Motor neuron (in vitro differentiated cells): Measurements from ENCODE around the gene UBB. TPM values are rescaled to one million over a fixed set of nuclear protein-coding genes. Genes with fewer than 3 reads are reported as not detected.

Source experiments
- ATAC-seq, 8 experiments: fragments of 200-7000 bp; cut with Tn5 transposase; replicated peaks in 6 of 8; 2 replicates each; pipeline ENCODE4 v1.8.0; 2021; ENCODE audit warnings: mild to moderate bottlenecking in 8 of 8, moderate library complexity in 8 of 8
- H3K27ac ChIP-seq, 2 donors: fragments of 250-450 bp; sonication (Bioruptor Pico); 2 replicates each; pipeline ENCODE4 v1.9.0; 2021; ENCODE audit warnings: antibody characterized with exemption in 2 of 2, mild to moderate bottlenecking in 2 of 2, moderate library complexity in 1 of 2
- H3K4me1 ChIP-seq, 2 donors: fragments of 250-450 bp; sonication (Bioruptor Pico); replicated peaks in 1 of 2; 2 replicates each; pipeline ENCODE4 v1.6.1; 2021; ENCODE audit warnings: antibody characterized with exemption in 2 of 2, mild to moderate bottlenecking in 2 of 2, moderate library complexity in 1 of 2
- H3K4me3 ChIP-seq, 5 donors: fragments of 250-450 bp; sonication (Bioruptor Pico); 2 replicates each; pipeline ENCODE4 v1.9.0; 2021; ENCODE audit warnings: antibody characterized with exemption in 5 of 5, mild to moderate bottlenecking in 5 of 5, moderate library complexity in 4 of 5
- WGBS, 10 experiments: fragments of 450-650 bp; shearing (Covaris generic); methylation state at CpG; one replicate each; pipeline ENCODE4 v1.0.0; 2022; 5-methylcytosine and 5-hydroxymethylcytosine counted together
- in situ Hi-C, 9 experiments: fragments of 400-800 bp; cut with MboI; loops; one replicate each; pipeline ENCODE4 v1.15.0; 2021; ENCODE audit warnings: low sequenced_read_pairs in 9 of 9, low pct_unique_long_range_greater_than_20kb in 2 of 9; ENCODE audit not compliant: unreplicated experiment in 9 of 9
- total RNA-seq, 8 experiments: library from RNA; unstranded; fragments of 300-600 nt; gene quantifications; 2 replicates each; pipeline versions ENCODE4 v1.2.3 to v1.2.4, GENCODE V29; 2022

The UBB gene
- total RNA-seq, 8 experiments from 2014 or later: 1,301 to 2,415 (median 1,636) TPM

DNA sequence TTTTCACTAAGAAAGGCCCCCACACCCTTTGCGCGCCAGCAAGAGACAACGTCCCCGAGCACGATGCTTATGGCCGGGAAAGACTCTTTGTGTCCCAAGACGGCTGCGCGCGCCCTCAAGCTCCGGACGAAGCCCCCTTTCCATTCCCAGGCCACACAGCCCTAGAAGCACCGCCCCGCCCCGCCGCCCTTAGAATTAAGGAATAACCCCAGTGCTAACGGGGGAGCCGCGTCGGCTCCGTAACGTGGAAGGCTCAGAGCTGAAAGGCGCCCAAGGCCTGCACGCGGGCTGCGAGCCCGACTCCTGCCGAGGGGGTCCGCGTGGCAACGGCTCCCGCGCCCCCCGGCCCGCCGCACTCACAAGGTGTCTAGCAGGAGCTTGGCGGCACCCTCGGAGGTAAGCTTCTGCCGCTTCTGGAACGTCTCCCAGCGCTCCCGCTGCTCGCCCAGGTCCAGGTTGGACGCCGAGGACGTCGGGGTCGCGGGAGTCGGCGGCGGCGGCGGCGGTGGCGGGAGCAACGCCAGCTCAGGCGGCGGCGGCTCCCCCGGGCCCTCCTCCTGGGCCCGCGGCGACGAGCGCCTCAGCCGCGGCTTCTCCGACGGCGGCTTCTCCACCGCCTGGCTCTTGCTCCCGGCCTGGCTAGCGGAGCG, 28.1 kb upstream of the UBB start:
- Histone ChIP-seq H3K4me1 (peaks cover 0 to 9% of the 10 kb centered on the region in 2 donors), H3K27ac (peak overlapping the region; percentile 85 to 86), H3K4me3 (peak overlapping the region; percentile 46 to 69 (median 63))
- ATAC-seq: peak; percentile 62 to 71 (median 66)
- in situ Hi-C loops: loop anchor here in 1 of 9 experiments (25.0 kb wide), 1 partner anchor 160 kb away; no protein-coding TSS in a partner anchor
- 0 to 6% (median 1%) methylated on average over 2 to 16 of the region's 75 CpGs; no CpG with 5 or more reads in 7 of the 10 experiments for WGBS, 10 experiments

DNA sequence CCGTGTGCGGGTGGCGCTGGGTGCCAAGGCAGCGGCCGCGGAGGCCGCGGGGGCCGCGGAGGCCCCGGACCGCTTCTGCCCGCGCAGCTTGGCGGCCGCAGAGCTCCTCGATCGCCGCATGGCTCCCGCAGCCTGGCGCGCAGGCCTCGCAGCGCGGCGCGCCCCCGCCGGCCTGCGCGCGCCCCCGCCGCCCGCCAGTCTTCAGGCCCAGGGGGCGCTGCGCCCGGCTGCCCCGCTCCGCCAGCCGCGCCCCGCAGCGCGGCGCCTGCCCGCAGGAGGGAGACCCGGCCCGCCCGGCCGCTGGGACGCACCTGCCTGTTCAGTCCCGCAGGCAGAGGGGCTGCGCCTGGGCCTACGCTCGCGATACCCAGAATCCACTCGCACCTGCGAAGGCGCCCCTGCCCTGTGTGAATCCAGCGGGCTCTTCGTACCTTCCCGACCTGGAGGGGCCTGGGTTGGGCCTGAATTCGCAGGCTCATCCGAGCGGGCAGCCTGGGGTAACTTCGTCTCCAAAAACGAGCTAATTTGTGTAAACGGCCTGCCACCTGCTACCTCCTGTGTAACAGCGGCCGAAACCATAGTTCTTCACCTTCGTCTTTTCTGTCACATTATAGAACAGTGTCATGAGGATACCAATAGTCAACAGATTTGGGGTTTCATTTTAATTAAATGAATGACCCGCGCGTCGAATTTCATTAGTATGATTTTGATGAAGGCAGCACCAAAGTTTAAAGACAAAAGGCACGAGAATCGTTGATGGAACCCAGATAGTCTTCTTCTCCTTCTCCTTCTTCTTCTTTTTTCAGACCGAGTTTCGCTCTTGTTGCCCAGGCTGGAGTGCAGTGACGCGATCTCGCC, 27.3 kb upstream of the UBB start, which contains the start of gene CENPV:
CENPV (minus strand) TSS at position 153 of the 858 bp plus-strand sequence; CDS start at position 120, 33 bp downstream.
- Histone ChIP-seq H3K27ac (peak within 1 kb of the TSS; percentile 85 to 86), H3K4me1 (peaks cover 0 to 9% of the 10 kb centered on the region in 2 donors), H3K4me3 (peak within 1 kb of the TSS; percentile 46 to 69 (median 63))
- in situ Hi-C loops: loop anchor here in 1 of 9 experiments (25.0 kb wide), 1 partner anchor 159 kb away; no protein-coding TSS in a partner anchor
- ATAC-seq: peak; percentile 50 to 84 (median 68)
- 48 to 100% (median 94%) methylated on average over 1 to 19 of the region's 83 CpGs; no CpG with 5 or more reads in 1 of the 10 experiments for WGBS, 10 experiments

DNA sequence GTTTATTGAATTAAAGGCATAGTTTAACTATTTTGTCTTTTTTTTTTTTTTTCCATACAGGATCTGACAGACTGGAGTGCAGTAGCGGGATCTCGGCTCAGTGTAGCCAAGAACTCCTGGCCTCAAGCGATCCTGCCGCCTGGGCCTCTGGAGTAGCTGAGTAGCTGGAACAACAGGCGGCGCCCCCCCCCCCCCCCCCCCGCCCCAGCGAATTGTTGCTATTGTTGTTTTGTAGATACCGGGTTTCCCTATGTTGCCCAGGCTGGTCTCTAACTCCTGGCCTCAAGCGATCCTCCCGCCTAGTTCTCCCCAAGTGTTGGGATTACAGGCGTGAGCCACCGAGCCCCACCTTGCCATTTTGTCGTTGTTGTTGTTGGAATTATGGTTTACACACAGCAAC, 26.3 kb upstream of the UBB start:
- Histone ChIP-seq H3K27ac (no peak overlapping the region), H3K4me3 (no peak overlapping the region), H3K4me1 (peaks cover 0 to 9% of the 10 kb centered on the region in 2 donors)
- ATAC-seq: no peak
- in situ Hi-C loops: loop anchor here in 1 of 9 experiments (25.0 kb wide), 1 partner anchor 158 kb away; no protein-coding TSS in a partner anchor
- WGBS, 10 experiments: 90 to 100% (median 96%) methylated on average over 1 to 4 of the region's 14 CpGs; no CpG with 5 or more reads in 6 of the 10 experiments

DNA sequence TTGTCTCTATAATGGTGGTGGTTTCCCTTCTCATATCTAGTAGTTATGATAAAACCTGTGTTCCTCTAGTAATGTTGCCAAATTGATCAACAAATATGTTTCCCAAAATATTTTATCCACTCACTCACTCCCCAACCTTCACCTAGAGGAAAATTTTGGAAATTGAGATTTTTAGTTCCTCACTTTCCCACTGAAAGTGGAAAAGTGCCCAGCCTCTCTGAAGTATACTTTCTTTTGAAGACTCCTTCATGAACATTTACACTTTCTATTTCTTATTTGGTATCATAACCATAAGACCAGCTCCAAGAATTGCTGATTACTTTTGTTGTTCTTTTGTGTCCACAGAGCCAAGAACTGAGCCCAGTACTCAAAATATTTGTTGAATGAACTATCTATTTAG, 22.5 kb upstream of the UBB start:
- Histone ChIP-seq H3K27ac (no peak overlapping the region), H3K4me1 (no peaks in the 10 kb centered on the region), H3K4me3 (no peak overlapping the region)
- in situ Hi-C loops: loop anchor here in 1 of 9 experiments (25.0 kb wide), 1 partner anchor 154 kb away; no protein-coding TSS in a partner anchor
- no peak for ATAC-seq

DNA sequence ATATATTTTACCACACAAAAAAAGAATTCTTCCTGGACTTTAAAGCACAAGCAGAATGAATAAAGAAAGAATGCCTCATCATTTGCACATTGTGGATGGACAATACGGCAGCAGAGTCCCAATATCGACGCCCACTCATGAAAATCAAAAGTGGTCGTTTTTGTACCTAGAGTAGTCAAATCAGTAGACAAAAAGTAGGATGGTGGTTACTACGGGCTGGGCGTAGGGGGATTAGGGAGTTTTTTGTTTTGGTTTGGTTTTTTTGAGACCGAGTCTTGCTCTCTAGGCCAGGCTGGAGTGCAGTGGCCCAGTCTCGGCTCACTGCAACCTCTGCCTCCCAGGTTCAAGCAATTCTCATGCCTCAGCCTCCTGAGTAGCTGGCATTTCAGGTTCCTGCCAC, 19.0 kb upstream of the UBB start:
- in situ Hi-C loops: loop anchor here in 2 of 9 experiments (10.0 to 25.0 kb wide), 2 partner anchors 150 to 163 kb away; no protein-coding TSS in a partner anchor
- Histone ChIP-seq H3K27ac (no peak overlapping the region), H3K4me3 (no peak overlapping the region), H3K4me1 (no peaks in the 10 kb centered on the region)
- 41 to 92% (median 75%) methylated on average over 2 to 6 of the region's 8 CpGs; no CpG with 5 or more reads in 1 of the 10 experiments for WGBS, 10 experiments
- ATAC-seq: no peak

DNA sequence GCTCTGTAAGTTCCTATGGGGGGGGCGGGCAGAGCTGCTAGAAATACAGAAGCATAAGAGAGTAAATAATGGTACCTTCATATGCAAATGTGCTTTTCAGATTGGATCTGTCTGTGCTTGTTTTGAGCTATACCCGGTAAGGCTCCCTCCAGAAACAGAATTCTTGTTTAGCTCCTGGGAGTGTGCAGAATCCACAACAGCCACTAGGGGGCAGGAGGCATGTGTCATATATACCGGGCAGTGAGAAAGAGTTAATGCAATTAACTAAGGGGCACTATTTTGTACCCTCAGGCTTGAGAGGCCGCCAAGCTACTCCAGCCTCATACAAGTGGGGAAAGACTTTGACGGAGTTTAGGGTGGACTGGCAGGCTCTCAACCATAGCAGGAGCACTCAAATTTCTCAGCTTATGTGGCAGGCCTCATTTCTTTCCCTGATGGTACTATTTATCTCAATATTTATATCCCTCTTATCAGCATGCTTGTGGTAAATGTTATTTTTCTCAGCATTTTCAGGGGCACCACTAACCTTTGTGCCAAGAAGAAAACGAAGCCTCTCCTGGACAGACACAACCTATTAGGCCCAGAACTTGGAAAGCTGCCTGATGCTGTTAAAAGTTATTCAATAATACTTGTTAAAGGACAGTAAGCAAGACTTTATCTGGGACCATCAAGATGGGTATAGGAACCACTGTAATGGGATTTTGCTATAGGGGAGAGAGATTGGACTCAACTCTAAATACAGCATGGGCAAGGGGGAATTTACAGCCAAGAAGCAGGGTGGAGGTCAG, 16.9 kb upstream of the UBB start:
- ATAC-seq: peak; percentile 77 to 96 (median 86)
- in situ Hi-C loops: loop anchor here in 2 of 9 experiments (10.0 to 25.0 kb wide), 2 partner anchors 148 to 161 kb away; no protein-coding TSS in a partner anchor
- Histone ChIP-seq H3K27ac (no peak overlapping the region), H3K4me1 (no peaks in the 10 kb centered on the region), H3K4me3 (no peak overlapping the region)
- 0 to 9% (median 0%) methylated on average over 1 to 5 of the region's 6 CpGs; no CpG with 5 or more reads in 1 of the 10 experiments for WGBS, 10 experiments

DNA sequence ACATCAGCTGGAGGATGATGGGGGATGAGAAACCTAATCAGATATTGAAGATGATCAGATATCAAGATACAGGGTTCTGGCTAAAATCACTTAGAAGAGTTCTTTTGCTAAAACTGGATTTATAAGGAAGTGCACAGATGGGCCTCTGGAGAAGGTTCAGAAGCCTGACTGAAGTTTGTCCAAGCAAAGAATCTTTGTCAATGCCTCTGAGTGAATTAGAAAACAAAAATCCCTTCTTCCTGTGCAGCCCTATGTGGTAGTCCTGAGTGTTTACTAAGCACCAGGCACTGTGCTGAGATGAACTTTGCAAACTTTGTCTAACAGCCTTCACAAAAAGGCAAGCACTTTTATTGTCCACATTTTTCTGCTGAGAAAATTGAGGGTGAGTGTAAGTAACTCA, 16.3 kb upstream of the UBB start:
- H3K27ac ChIP-seq: no peak overlapping the region
- ATAC-seq: no peak

DNA sequence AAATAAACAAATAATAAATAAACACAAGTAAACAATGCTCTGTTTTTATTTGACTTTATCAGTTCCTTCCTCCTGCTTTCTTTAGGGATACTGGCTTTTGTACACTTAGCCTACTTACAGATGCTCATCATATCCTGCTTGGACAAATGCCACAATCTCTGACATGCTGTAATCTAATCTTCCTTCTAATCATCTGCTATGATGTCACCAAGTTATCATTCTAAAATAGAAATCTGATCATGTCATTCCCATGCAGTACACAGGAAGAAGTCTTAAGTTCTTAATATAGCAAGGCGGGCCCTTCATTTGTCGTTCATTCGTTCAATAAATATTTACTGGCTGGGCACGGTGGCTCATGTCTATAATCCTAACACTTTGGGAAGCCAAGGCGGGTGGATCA, 9.1 kb upstream of the UBB start:
- no peak overlapping the region for H3K4me3 ChIP-seq
- WGBS, 10 experiments: 52 to 100% (median 91%) methylated on average over 2 to 5 of the region's 5 CpGs; no CpG with 5 or more reads in 3 of the 10 experiments
- H3K27ac ChIP-seq: no peak overlapping the region
- peak in 4 of 8 experiments; percentile 36 to 75 (median 66) for ATAC-seq
- in situ Hi-C loops: loop anchor here in 1 of 9 experiments (25.0 kb wide), 1 partner anchor 141 kb away; no protein-coding TSS in a partner anchor
- H3K4me1 ChIP-seq: no peaks in the 10 kb centered on the region

More for the DNA sequence above, 16.3 kb upstream of the UBB start:
- Histone ChIP-seq H3K4me3 (no peak overlapping the region), H3K4me1 (no peaks in the 10 kb centered on the region)
- in situ Hi-C loops: loop anchor here in 2 of 9 experiments (10.0 to 25.0 kb wide), 2 partner anchors 148 to 160 kb away; no protein-coding TSS in a partner anchor

DNA sequence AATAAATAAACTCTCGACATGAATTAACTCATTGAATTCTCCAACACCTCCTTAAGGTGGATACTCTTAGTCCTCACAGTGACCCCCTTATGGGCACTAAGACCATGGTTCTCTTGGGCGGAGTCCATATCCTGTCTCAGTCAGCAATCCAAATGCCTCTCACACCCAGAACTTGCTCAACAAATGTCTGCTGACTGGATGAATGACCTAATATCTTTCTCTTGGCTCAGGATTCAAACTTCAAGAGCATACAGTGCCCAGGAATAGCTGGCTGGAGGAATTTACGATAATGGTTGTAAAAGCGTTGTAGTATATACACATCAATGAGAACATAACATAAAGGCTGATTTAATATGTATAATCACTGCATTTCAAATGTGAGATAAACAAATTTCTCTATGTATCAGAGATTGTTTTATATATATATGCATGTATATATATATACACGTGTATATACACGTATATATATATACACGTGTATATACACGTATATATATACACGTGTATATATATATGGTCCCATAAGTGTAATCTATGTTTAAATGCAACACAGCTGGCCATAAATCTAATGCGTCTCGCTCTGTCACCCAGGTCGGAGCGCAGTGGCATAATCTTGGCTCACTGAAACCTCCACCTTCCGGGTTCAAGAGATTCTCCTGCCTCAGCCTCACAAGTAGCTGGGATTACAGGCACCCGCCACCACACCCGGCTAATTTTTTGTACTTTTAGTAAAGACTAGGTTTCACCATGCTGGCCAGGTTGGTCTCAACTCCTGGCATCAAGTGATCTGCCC, 6.5 kb upstream of the UBB start:
- Histone ChIP-seq H3K4me3 (no peak overlapping the region), H3K27ac (no peak overlapping the region), H3K4me1 (no peaks in the 10 kb centered on the region)
- ATAC-seq: peak in 3 of 8 experiments; percentile 29 to 93 (median 89)
- 22 to 100% (median 91%) methylated on average over 2 to 11 of the region's 16 CpGs for WGBS, 10 experiments
- in situ Hi-C loops: loop anchor here in 1 of 9 experiments (25.0 kb wide), 1 partner anchor 138 kb away; no protein-coding TSS in a partner anchor

DNA sequence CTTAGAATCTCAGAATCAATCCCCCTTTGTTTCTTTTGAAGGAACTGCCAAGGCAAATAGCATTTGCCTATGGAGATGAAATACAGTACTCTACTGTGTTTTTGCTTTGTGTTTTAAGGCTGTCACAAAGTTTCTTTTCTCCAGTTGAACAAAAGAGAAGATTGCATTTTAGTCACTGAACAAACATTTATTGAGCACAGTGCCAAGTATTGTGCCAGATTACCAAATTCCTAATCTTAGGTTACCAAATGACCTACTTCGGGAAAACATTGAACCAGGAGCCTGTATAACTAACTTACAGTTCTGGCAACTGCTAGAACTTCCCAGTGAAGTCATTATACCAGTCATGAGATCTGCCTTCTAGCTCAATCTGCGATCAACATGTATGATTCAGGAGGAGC, 3.0 kb upstream of the UBB start:
- Histone ChIP-seq H3K4me3 (no peak overlapping the region), H3K27ac (no peak overlapping the region), H3K4me1 (peaks cover 4 to 6% of the 10 kb centered on the region in 2 donors)
- 0 to 100% (median 84%) methylated on average over 1 to 2 of the region's 2 CpGs; no CpG with 5 or more reads in 1 of the 10 experiments for WGBS, 10 experiments
- peak in 2 of 8 experiments; percentile 2 to 3 for ATAC-seq
- in situ Hi-C loops: loop anchor here in 1 of 9 experiments (25.0 kb wide), 1 partner anchor 134 kb away; no protein-coding TSS in a partner anchor

DNA sequence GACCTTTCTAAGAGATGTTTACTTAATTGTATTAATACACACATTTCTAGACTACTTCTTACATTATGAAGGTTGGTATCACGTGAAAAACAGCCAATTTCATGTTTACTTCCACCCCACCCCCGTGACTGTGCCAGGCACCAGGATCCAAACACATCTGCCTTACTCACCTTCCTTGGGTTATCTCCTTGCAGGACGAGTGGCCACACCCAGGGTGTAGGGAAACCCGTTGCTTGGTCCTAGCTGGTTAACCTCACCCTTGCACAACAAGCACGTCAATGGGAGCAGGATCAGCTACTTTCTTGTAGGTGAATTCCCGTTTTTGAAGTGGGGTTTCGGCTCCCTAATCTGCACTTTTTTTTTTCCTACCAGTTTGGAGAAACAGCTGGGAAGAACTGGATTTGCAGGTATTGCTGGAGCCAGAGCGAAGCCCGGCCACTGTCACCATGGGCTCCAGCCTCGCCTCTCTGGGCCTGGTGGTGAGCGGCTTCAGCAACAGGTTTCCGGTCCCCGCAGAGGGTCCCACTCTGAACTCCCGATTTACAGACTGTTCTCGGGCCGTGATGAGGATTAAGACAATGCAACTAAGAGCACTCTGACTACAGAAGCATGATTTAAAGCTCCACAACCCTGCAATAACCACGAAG, 2.1 kb upstream of the UBB start:
- Histone ChIP-seq H3K27ac (no peak overlapping the region), H3K4me3 (no peak overlapping the region), H3K4me1 (peaks cover 5 to 8% of the 10 kb centered on the region in 2 donors)
- WGBS, 10 experiments: 48 to 100% (median 83%) methylated on average over 1 to 9 of the region's 17 CpGs; no CpG with 5 or more reads in 2 of the 10 experiments
- no peak for ATAC-seq
- in situ Hi-C loops: loop anchor here in 1 of 9 experiments (25.0 kb wide), 1 partner anchor 134 kb away; no protein-coding TSS in a partner anchor
